ENCODE results near the gene SLC25A47.

DNA sequence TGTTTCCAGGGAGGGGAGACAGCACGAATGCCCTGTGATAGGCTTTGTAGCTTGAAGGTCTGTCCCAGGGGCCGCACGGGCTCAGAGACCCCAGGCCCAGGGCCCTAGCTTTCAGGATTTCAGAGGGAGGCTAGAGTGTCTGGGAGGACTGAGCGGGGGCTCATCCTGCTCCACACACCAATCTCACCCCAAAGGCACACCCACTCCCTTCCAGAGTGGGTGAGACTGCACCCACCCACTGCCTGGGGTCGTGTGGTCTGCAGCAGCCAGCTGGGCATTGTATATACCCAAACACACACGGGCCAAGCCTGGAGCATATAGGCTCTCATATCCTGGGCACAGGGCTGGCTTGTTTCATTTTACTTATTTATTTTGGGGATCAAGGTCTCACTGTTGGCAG is 5.8 kb upstream of the SLC25A47 start:
- TF ChIP-seq, protein P1, sequence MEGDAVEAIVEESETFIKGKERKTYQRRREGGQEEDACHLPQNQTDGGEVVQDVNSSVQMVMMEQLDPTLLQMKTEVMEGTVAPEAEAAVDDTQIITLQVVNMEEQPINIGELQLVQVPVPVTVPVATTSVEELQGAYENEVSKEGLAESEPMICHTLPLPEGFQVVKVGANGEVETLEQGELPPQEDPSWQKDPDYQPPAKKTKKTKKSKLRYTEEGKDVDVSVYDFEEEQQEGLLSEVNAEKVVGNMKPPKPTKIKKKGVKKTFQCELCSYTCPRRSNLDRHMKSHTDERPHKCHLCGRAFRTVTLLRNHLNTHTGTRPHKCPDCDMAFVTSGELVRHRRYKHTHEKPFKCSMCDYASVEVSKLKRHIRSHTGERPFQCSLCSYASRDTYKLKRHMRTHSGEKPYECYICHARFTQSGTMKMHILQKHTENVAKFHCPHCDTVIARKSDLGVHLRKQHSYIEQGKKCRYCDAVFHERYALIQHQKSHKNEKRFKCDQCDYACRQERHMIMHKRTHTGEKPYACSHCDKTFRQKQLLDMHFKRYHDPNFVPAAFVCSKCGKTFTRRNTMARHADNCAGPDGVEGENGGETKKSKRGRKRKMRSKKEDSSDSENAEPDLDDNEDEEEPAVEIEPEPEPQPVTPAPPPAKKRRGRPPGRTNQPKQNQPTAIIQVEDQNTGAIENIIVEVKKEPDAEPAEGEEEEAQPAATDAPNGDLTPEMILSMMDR (IDR thresholded peaks at IDR 0.05), result no peak
- TF ChIP-seq POLR2A (IDR thresholded peaks at IDR 0.05), result no peak

All from body of pancreas (tissue), 4 donors.